GM19240 (cell line): ENCODE results near the gene KCTD12.

Experiments used
- DNase-seq: peaks from one replicate; pipeline ENCODE4 v3.0.0; 2011; ENCODE audit warnings: low spot score; ENCODE audit not compliant: insufficient read length

KCTD12 gene

DNA sequence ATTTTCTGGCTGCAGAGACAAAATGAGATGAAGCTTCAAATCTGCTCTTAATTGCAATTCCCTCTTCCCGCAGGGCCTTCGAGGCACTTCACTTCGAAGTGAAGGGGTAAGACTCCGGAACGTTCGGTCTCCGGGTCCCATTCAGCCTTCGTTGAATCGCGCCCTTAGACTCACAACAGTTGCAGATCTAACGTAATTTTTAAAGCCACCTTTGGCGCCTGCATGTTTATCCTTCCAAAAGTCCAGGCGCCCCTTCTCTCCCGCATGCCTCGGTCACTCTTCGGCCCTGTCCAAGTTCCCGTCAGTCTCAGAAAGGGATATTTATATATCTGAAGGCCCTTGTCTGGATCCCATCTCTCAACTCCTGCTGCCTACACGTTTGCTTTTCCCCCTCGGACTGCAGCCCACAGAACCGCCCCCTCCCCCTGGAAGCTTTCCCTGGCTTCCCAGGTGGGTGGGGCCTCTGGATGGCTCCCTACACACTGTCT, 915 bp upstream of the KCTD12 start:
- no peak for DNase-seq

DNA sequence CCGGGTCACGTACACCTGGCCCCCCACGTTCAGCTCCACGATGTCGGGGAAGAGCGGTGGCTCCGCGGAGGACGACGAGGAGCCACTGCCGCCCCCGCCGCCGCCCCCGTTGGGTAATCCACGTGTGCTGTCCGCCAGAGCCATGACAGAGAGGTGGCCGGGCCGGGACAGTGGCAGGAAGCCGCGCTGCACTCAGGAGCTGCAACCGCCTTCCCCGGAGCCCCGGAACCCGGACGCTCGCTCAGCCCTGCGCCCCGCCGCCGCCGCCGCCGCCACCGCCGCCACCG, 257 bp downstream of the KCTD12 start:
- no peak for DNase-seq

DNA sequence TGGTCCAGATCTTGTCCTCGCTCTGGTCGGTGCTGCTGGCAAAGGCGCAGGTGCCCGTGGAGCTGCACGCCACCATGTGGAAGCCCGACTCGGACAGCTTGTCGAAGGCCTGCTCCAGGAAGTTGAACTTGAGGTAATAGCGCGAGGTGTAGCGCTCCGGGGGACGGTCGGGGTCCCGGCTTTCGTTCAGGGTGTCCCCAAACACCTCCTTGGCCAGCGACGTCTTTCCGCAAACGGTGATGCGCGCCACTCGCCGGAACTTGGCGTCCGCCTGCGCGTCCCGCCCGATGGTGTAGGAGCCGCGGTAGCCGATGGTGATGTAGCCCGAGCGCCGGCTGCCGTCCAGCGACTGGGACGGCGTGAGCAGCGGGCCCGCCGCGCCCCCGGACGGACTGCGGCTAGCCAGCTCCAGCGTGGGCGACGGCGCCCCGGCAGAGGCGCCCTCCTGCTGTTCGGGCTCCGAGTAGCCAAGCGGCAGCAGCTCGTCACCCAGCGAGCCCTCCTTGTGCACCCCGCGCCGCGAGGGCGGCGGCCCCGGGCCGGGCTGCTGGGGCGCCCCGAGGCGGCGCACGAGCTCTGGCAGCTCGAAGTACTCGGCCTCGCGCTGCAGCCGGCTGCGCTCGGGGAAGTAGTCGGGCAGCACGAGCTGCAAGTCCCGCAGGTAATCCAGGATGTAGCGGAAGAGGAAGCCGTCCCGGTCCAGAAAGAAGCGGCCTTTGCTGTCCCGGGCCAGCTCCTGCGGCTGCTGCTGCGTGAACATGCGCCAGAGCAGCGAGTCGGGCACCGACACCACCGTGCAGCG, 801 bp downstream of the KCTD12 start:
- DNase-seq, result peak; percentile 11

DNA sequence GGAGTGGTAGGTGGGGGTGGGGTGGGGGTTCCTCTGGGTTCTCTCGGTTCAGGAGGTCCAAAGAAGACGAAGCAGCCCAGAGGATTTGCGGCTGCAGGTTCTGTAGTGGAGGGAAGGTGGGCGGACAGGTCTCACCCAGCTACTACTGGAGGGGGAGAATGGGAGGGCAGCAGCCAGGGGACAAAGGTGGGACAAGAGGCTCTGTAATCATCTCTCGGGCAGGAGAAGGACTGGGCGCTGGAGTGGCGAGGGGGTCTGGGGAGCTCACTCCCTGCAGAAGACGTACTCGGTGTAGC, 1.4 kb downstream of the KCTD12 start:
- DNase-seq, result no peak

DNA sequence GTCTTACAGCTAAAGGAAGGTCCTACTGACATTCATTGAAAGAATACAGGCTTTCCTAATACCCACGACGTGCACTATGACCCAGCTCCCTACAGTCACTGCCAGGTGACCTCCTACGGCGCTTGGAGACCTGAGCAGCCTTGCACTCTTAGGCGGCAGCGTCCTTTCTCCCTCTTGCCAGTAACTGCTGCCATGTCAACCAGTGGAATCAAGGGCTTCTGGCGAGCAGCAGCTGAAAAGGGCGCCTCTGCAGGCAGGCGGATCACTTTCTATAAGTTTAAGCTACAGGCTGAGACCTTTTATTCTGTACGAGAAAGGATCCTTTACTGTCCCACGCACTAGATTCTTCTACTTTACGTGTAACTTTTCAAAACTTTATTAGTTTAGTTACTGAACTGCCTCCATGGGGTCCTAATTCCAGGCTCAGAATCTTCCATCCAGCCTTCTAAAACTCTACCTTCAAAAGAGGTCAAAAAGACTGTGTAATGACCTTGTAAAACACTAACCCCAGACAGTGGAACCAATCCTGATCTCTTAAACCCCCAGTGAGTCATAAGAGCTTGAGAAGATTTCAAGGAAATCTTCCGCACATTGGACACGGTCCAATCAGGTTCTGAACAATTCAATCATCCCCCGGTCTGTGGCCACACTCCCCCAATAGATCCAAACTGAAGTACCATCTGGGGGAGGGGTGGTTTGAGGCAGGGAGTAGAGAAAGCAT, 1.9 kb downstream of the KCTD12 start:
- DNase-seq, result no peak

DNA sequence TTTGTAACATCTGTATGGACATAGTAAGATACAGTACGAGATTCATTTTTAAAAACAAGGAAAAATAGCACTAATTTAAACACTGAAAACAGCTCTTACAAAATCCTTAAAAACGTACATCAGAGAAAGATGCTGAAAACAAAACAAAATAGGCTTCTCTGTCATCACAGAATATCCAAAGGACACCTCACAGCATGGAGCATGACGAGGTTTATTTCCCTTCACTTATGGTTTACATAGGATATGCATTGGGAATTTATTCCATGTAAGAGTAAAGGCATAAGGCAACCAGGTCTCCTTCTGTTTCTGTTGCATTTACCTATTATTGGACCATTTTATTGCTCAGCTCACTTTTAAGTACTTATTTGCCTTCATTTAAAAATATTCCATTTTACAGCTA, 3.0 kb downstream of the KCTD12 start:
- no peak for DNase-seq

DNA sequence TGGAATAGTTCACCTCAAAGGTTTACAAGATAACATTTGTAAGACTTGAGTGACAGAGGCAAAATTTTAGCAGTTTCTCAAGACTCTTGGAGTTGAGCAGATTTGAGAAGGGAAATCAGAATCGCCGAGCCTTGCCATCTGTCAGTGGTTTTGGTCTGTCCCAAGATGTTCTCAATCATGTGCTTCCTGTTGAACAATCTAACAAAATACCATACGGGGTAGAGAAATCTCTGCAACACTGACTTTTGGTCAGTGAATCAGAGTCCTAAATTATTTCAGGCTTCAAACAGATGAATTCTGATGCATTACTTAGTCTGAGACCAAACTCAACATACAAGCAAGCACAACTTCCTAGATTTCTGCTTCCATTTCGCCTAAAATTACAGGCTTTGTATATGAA, 3.8 kb downstream of the KCTD12 start:
- no peak for DNase-seq

DNA sequence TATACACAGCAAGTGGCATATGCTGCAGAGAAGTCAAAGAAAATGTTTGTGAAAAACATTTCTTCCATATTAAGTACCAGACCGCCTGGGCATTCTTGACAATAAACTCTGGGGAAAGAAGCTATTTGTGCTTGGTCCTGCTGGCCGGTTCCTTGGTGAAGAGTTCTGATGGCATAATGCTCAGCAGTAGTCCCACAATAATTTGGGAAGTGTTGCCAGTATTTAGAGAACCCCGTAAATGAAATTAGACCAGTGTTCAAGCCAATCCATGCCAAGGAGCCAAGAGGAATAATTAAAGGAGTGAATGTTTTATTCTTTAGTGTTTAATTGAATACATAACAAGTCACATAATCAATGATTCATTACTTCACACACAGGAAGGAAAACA, 6.3 kb downstream of the KCTD12 start:
- no peak for DNase-seq

DNA sequence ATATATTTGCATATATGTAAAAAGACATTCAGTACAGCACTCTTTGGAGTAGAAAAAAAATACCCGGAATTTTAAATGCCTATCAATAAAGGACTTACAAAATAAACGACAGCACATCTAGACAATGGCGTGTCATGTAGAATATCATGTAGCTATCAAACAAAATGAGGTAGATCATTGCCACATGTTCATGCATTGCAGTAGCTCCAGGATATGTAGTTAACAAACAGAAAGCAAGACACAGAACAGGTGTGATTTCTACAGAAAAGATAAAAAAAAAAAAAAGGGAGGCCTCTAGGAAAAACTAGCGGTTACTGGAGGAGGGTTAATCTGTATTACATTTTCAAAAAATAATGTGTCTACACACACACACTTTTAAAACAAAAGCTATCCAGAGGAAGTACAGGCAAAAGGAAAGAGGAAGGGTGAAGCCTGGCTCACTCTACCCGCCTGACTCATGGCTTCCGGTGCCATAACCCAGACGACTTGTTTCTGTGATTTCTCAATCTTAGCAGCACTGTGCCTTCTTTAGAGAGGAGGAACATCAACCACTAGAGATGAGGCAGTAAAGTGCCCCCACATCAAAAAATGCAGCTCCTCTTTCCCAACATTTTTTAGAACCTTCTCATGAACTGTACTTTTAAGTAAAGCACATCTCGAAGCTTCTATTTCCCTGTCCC, 6.9 kb downstream of the KCTD12 start:
- DNase-seq, result peak; percentile 18

DNA sequence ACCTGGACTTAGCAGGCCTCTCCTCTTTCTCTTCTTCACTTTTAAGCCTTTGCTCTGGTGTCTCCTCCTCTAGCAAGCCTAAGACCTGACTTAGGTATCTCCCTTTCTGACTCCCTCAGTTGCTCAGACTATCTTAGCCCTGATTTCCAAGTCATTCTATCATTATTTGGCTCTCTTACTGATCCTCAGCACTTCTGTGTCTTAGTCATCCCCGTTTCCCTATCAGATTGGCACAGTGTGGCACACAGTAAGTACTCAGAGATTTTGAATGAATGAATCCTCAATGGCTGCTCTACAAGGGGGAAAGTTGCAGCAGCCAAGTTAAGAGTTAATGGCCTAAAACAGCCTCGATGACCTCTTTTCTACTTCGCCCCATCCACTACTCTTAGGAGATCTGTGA, 8.2 kb downstream of the KCTD12 start:
- DNase-seq, result no peak

DNA sequence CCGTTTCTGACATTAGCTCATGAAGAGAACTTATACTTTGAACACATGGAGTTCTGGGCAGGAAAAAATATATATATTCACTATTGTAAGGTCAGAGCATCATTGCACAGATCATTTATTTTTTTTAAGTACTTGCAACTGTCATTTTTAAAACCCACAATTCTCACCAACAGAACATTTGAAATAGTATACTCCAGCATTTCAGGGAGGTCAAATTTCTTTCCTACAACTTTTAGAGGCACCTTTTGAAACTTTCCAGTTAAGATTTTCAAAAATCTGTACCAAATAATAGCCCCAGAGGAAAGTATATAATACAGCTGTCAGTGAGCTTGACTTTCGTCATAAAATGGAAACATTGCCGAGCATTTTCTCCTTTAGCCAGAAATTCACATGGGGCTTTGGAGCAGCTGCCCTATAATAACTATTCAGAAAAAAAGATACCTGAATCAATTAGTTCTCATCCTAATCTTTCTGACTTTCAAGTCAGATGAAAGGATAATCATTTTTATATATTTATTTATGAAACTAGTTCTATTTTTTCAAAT, 10.9 kb downstream of the KCTD12 start:
- no peak for DNase-seq

DNA sequence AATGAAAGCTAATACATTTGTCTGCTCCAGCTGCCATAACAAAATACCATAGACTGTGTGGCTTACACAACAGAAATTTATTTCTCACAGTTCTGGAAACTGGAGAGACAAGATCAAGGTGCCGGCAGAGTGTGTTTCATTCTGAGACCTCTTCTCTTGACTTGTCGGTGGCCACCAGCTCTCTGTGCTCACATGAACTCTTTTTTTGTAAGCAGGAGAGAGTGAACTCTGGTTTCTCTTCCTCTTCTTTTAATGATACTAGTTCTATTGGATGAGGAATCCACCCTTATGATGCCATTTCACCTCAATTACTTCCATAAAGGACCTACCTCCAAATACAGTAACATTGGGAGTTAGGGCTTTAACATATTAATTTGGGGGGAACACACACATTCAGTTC, 11.7 kb downstream of the KCTD12 start:
- DNase-seq, result no peak

DNA sequence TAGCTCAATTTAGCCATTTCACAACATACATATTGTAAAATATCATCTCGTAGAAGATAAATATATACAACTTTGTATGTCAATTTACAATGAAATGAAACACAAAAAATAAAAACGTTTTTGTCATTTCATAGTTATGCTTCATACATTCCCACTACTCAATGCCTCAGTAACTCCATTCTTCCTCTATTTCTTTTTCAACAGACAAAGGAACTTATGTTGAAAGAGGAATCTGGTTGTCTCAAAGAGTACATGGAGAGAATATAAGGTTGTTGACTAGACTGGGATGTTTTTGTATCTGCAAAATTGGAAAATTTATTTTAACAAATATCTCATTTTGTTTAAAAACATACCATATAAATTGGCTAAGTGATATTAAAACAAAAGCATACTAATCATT, 12.8 kb downstream of the KCTD12 start:
- no peak for DNase-seq

DNA sequence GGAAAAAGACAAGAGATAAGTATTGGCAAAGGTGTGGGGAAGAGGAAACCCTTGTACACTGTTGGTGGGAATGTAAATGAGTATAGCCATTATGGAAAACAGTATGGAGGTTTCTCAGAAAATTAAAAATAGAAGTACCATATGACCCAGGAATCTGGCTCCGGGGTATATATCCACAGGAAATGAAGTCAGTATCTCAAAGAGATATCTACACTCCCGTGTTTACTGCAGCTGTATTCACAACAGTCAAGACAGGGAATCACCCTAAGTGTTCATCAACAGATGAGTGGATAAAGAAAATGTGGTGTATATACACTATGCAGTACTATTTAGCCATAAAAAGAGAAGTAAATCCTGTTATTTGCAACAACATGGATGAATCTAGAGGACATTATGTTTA, 13.5 kb downstream of the KCTD12 start:
- DNase-seq, result no peak

DNA sequence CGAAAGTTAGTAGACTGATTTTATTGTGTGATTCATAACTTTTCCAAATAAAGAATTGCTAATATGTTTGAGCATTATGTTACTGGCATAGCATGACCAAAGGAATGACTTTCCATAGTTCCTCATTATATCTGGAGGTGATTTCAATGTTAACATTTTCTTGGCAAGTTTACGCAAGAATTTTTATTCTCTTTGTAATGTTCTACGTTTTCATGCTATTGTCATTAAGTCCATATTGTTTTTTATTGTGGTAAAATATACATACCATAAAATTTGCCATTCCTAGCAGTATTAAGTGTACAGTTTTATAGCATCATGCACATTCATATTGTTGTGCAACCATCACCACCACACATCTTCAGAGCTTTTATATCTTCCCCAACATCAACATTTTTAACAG, 14.8 kb downstream of the KCTD12 start:
- DNase-seq, result no peak

DNA sequence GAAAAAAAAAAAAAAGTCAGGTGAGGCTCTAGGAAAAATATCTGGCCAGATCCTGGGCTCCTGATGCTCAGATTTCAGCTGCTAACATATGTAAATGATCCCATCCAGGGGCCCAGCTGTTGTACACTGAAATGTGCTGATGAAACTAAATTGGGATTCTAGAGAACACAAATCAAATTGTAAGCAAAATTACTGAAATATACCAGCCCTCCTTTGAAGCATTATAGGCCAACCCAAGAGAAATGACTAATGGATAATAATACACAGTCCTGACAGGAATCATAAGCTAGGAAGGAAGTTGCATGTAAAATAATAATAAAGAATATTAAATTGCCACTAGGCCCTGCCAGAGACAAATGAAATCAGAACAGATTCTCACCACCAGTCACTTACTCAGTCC, 17.8 kb downstream of the KCTD12 start:
- DNase-seq, result no peak

DNA sequence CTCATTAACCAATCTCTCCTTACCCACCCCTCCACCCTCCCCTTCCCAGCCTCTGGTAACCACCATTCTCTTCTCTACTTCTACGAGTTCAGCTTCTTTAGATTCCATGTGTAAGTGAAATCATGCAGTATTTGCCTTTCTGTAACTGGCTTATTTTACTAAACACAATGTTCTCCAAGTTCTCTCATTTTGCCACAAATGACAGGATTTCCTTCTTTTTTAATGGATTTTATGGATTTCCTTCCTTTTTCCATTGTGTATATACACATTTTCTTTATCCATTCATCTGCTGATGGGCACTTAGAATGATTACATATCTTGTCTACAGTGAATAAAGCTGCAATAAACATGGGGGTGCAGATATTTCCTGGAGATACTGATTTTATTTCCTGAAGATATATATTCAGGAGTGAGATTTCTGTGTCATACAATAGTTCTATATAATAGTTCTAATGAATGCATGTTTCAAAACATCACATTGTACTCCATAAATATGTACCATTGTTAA, 20.2 kb downstream of the KCTD12 start:
- DNase-seq, result no peak

DNA sequence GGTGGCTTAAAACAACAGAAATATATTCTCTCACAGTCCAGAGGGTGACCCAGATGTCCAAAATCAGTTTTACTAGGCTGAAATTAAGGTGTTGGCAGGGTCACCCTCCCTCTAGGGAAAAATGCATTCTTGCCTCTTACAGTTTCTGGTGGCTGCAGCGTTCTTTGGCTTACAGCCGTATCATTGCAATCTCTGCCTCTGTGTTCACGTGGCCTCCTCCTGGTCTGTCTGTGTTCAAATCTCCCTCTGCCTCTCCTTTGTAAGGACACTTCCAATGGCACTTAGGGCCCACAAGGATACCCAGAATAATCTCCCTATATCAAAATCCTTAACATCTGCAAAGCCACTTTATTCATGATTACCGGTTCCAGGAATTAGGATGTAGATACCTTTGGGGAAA, 21.1 kb downstream of the KCTD12 start:
- no peak for DNase-seq

DNA sequence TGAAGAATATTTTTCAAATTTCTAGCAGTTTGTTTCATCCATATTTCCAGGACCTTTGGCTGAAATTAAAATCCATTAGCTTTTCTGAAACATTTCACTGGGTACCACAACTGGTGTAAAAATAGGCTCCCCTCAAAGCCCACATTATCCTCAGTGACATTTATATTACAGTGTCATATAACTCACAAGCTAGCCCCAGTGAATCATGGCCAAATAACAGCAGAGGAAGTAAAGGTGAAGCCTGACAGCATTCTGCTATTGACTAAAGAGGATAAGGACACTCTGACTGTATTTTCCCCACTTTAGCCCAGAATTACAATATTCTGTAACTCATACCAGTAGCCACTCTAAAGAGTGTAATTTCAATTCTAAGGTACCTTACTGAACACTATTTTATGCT, 21.9 kb downstream of the KCTD12 start:
- no peak for DNase-seq

DNA sequence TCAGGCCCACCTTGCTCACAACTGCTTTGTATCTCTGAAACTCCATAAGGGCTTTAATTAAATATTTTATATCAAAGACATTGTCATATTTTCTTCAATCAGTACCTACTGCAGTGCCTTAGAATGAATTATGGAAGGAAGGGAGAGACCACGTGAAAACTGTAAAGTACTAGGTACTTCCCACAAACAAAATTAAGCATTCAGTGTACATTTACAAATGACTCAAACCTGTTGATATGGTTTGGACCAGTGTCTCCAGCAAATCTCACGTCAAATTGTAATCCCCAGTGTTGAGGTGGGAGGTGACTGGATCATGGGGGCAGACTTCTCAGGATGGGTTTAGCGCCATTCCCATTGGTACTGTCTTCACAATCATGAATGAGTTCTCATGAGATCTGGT, 23.2 kb downstream of the KCTD12 start:
- no peak for DNase-seq

DNA sequence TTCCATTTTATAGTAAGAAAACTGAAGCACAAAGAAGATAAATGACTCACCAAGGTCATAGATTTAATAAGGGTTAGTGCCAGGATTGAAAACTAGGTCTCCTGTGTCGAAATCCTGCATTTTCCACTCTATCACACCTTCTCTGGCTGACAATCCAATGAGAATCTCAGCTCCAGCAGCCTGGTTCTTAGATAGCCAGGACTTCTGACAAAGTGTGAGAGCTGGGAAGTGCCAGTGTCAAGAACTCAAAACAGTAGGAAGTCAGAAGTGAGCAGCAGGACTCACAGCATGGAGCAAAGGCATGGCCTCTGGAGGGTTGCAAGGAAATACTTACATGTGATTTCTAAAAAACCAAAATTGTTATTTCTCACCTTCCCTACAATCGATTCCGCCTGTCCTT, 24.3 kb downstream of the KCTD12 start:
- DNase-seq, result no peak

DNA sequence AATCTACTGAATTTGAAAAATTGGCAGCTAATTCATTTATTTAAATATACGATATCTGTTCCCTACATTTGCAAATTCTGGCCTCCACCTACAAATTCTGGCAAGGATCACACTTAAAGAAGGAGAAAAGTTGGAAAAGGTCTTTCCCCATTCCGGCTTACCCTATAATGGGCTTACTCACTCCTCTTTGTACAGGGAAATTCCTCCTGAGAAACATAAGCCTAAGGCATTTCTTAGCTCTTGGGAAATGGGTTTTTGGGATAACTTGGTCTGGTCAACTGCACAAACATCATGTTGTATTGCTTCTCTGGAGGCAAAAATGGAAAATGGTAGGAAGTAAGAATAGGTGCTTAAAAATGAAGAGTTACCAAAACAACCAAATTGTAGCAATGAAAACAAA, 25.5 kb downstream of the KCTD12 start:
- no peak for DNase-seq
